ENCODE results near the gene PREX1.
A peak's percentile ranks its signal among the peaks of the same experiment; 100 is the strongest.

The PREX1 gene

GRCh38 chr20:48674461-48674860 is 153.3 kb downstream of the PREX1 start:
- DNase-seq, result no peak

- no peak for DNase-seq
Measured at GRCh38 chr20:48673507-48673906, 154.3 kb downstream of the PREX1 start.

GRCh38 chr20:48672324-48672723 is 155.5 kb downstream of the PREX1 start:
- no peak for DNase-seq

GRCh38 chr20:48671141-48671540 is 156.7 kb downstream of the PREX1 start:
- no peak for DNase-seq

GRCh38 chr20:48669946-48670605 is 157.7 kb downstream of the PREX1 start:
- no peak for DNase-seq

- no peak for DNase-seq
Measured at GRCh38 chr20:48668451-48668946, 159.3 kb downstream of the PREX1 start.

- no peak for DNase-seq
Measured at GRCh38 chr20:48667889-48668413, 159.8 kb downstream of the PREX1 start.

- no peak for DNase-seq
Measured at GRCh38 chr20:48667481-48667880, 160.3 kb downstream of the PREX1 start.

- no peak for DNase-seq
Measured at GRCh38 chr20:48665785-48666184, 162.0 kb downstream of the PREX1 start.

GRCh38 chr20:48662711-48663110 is 165.1 kb downstream of the PREX1 start:
- DNase-seq, result no peak

GRCh38 chr20:48661575-48662455 is 166.0 kb downstream of the PREX1 start:
- DNase-seq, result no peak

- DNase-seq, result no peak
Measured at GRCh38 chr20:48660788-48661187, 167.0 kb downstream of the PREX1 start.

- DNase-seq, result no peak
Measured at GRCh38 chr20:48659858-48660257, 167.9 kb downstream of the PREX1 start.

GRCh38 chr20:48658505-48658904 is 169.3 kb downstream of the PREX1 start:
- DNase-seq, result no peak

GRCh38 chr20:48658198-48658476 is 169.7 kb downstream of the PREX1 start:
- DNase-seq, result no peak

GRCh38 chr20:48657426-48658197 is 170.2 kb downstream of the PREX1 start:
- peak; percentile 38 for DNase-seq

GRCh38 chr20:48656661-48657211 is 171.1 kb downstream of the PREX1 start:
- no peak for DNase-seq

GRCh38 chr20:48656137-48656536 is 171.7 kb downstream of the PREX1 start:
- DNase-seq, result no peak

- no peak for DNase-seq
Measured at GRCh38 chr20:48653706-48654051, 174.1 kb downstream of the PREX1 start.

- no peak for DNase-seq
Measured at GRCh38 chr20:48652961-48653705, 174.7 kb downstream of the PREX1 start.

- no peak for DNase-seq
Measured at GRCh38 chr20:48651960-48652359, 175.8 kb downstream of the PREX1 start.

GRCh38 chr20:48651271-48651670 is 176.5 kb downstream of the PREX1 start:
- DNase-seq, result no peak
